BLaER1 (cell line): Measurements from ENCODE around the gene FAM107B.

Source experiments
- H3K27ac ChIP-seq: shearing (Covaris generic); formaldehyde crosslinking; 2 replicates; pipeline ENCODE4 v1.8.1; 2022
- H3K27me3 ChIP-seq: shearing (Covaris generic); formaldehyde crosslinking; 2 replicates; pipeline ENCODE4 v1.8.1; 2022
- H3K36me3 ChIP-seq: shearing (Covaris generic); formaldehyde crosslinking; 2 replicates; pipeline ENCODE4 v1.8.1; 2022
- H3K4me1 ChIP-seq: shearing (Covaris generic); formaldehyde crosslinking; 2 replicates; pipeline ENCODE4 v1.8.1; 2022
- H3K4me2 ChIP-seq: shearing (Covaris generic); formaldehyde crosslinking; 2 replicates; pipeline ENCODE4 v1.8.1; 2022
- H3K4me3 ChIP-seq: shearing (Covaris generic); formaldehyde crosslinking; 2 replicates; pipeline ENCODE4 v1.8.1; 2022
- H3K9ac ChIP-seq: shearing (Covaris generic); formaldehyde crosslinking; 2 replicates; pipeline ENCODE4 v1.8.1; 2022
- H3K9me3 ChIP-seq: shearing (Covaris generic); formaldehyde crosslinking; 2 replicates; pipeline ENCODE4 v1.8.1; 2022
- H4K20me1 ChIP-seq: shearing (Covaris generic); formaldehyde crosslinking; 2 replicates; pipeline ENCODE4 v1.8.1; 2022
- Cebpa-rat ChIP-seq: shearing (Covaris generic); IDR thresholded peaks from 2 replicates; pipeline ENCODE4 v1.8.1; 2022

Gene FAM107B

GRCh38 chr10:14740684-14741247 lies 33.9 kb downstream of the FAM107B start:
- Histone ChIP-seq H3K27me3 (no peaks in the 10 kb centered on the region), H3K4me3 (peak overlapping the region; percentile 20; the same call in 1 of the 2 replicates), H3K4me2 (peak overlapping the region; percentile 71), H3K36me3 (0 out of 2 replicates have a peak, but pooled peaks cover 5% of the 10 kb centered on the region), H3K9me3 (peaks cover 30% of the 10 kb centered on the region; the same call in 1 of the 2 replicates), H4K20me1 (no peaks in the 10 kb centered on the region), H3K9ac (peak overlapping the region; percentile 77), H3K4me1 (peaks cover 76% of the 10 kb centered on the region), H3K27ac (peak overlapping the region; percentile 96)
- TF ChIP-seq Cebpa-rat, result no peak

GRCh38 chr10:14737808-14738545 lies 36.7 kb downstream of the FAM107B start:
- Histone ChIP-seq H4K20me1 (no peaks in the 10 kb centered on the region), H3K4me3 (no peak overlapping the region), H3K4me1 (peaks cover 85% of the 10 kb centered on the region), H3K27ac (peak overlapping the region; percentile 96), H3K9me3 (peaks cover 16% of the 10 kb centered on the region; the same call in 1 of the 2 replicates), H3K4me2 (peak overlapping the region; percentile 71), H3K9ac (peak overlapping the region; percentile 81), H3K27me3 (no peaks in the 10 kb centered on the region), H3K36me3 (0 out of 2 replicates have a peak, but pooled peaks cover 5% of the 10 kb centered on the region)
- no peak for TF ChIP-seq Cebpa-rat

GRCh38 chr10:14736600-14737081 lies 38.1 kb downstream of the FAM107B start:
- no peak for TF ChIP-seq Cebpa-rat
- Histone ChIP-seq H3K4me1 (peaks cover 71% of the 10 kb centered on the region), H3K27ac (peak overlapping the region; percentile 96), H3K4me3 (peak overlapping the region; percentile 2; the same call in 1 of the 2 replicates), H3K4me2 (peak overlapping the region; percentile 71), H3K27me3 (no peaks in the 10 kb centered on the region), H3K36me3 (0 out of 2 replicates have a peak, but pooled peaks cover 5% of the 10 kb centered on the region), H3K9me3 (peaks cover 16% of the 10 kb centered on the region; the same call in 1 of the 2 replicates), H4K20me1 (no peaks in the 10 kb centered on the region), H3K9ac (peak overlapping the region; percentile 81)

GRCh38 chr10:14736043-14736442 lies 38.7 kb downstream of the FAM107B start:
- 0 out of 2 replicates have a peak overlapping the region, but pooled peaks have one; percentile 2 for H3K4me3 ChIP-seq

DNA sequence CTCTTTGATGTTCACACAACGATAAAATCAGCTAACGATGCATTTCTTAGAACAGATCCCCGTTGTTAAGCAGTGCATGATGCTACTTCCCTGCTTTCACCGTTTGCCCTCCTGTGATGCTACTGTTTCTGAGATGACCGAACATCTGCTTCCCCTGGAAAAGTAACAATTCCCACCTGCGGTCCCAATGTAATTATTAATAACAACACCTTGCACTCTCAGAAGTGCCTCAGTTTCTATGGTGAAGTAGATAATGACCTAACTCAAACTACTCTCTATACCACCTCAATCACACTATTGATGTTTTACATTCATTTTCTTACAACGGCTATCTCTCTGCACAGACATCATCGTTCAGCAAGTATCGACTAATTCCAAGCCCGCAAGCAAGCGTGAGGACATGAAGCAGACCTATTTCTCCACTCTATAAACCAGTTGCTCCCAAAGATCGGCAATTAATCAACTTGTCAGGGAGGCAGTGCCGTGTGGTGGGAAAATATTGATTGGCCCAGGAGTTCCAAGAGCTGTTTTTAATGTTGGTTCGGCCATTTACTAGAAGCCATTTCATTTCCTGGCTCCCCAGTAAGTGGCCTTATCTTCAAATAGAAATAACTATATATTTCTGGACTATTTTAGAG lies 42.7 kb downstream of the FAM107B start:
- Histone ChIP-seq H3K36me3 (no peaks in the 10 kb centered on the region), H4K20me1 (no peaks in the 10 kb centered on the region), H3K4me2 (no peak overlapping the region), H3K27me3 (no peaks in the 10 kb centered on the region), H3K27ac (no peak overlapping the region), H3K9me3 (peaks cover 8% of the 10 kb centered on the region), H3K4me3 (no peak overlapping the region), H3K9ac (no peak overlapping the region), H3K4me1 (peaks cover 40% of the 10 kb centered on the region)
- no peak for TF ChIP-seq Cebpa-rat

More at GRCh38 chr10:14736043-14736442, 38.7 kb downstream of the FAM107B start:
- peak overlapping the region; percentile 96 for H3K27ac ChIP-seq
- H3K9me3 ChIP-seq, result peaks cover 16% of the 10 kb centered on the region; the same call in 1 of the 2 replicates
- H3K27me3 ChIP-seq, result no peaks in the 10 kb centered on the region
- H3K4me1 ChIP-seq, result peaks cover 65% of the 10 kb centered on the region
- H3K4me2 ChIP-seq, result peak overlapping the region; percentile 71
- H4K20me1 ChIP-seq, result no peaks in the 10 kb centered on the region
- H3K36me3 ChIP-seq, result 0 out of 2 replicates have a peak, but pooled peaks cover 5% of the 10 kb centered on the region
- TF ChIP-seq Cebpa-rat, result no peak
- H3K9ac ChIP-seq, result peak overlapping the region; percentile 81

DNA sequence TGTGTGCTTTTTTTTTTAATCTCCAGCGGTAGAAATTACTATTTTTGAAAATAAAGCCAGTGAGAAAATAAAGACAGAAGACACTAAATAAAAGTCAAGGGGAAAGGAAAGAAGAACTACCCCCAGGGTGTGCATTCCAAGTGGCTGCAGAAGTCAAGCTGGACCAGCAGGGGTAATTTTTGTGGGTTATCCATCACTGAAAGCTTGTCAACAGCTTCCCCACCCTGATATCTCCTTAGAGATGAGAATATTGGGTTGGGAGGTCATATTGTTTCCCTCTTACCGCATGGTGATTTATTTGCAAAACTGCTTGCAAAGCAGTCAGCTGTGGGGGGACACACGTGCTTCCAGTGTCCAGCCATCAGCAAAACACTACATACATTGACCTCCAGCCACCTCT lies 46.4 kb downstream of the FAM107B start:
- H3K36me3 ChIP-seq, result no peaks in the 10 kb centered on the region
- H3K4me3 ChIP-seq, result no peak overlapping the region
- no peak for TF ChIP-seq Cebpa-rat
- H3K4me2 ChIP-seq, result peak overlapping the region; percentile 63; the same call in 1 of the 2 replicates
- H3K27ac ChIP-seq, result no peak overlapping the region
- peaks cover 28% of the 10 kb centered on the region for H3K4me1 ChIP-seq
- no peaks in the 10 kb centered on the region for H3K27me3 ChIP-seq
- H4K20me1 ChIP-seq, result no peaks in the 10 kb centered on the region
- no peak overlapping the region for H3K9ac ChIP-seq
- peaks cover 19% of the 10 kb centered on the region for H3K9me3 ChIP-seq

DNA sequence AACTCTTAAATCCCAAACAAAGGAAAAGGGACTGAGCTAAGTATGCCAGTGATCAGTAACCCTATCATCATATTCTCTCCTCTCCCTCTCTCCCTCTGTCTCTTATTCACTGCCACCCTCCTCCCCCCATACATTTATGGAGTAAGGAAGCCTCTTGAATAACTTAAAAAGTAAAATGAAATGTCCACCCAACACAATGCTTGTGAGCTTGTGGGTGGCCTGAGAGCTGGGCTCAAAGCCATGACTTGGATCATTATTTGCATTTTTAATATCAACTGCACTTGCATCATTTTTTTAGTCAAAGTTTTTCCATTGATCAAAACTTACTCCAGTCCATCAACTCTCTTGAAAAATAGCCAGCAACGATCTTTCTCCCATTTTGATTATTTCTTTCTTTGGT lies 46.8 kb downstream of the FAM107B start:
- Histone ChIP-seq H3K4me3 (no peak overlapping the region), H4K20me1 (no peaks in the 10 kb centered on the region), H3K9ac (no peak overlapping the region), H3K27ac (no peak overlapping the region), H3K9me3 (peaks cover 19% of the 10 kb centered on the region), H3K4me2 (peak overlapping the region; percentile 63), H3K27me3 (no peaks in the 10 kb centered on the region), H3K4me1 (peaks cover 32% of the 10 kb centered on the region), H3K36me3 (no peaks in the 10 kb centered on the region)
- no peak for TF ChIP-seq Cebpa-rat

DNA sequence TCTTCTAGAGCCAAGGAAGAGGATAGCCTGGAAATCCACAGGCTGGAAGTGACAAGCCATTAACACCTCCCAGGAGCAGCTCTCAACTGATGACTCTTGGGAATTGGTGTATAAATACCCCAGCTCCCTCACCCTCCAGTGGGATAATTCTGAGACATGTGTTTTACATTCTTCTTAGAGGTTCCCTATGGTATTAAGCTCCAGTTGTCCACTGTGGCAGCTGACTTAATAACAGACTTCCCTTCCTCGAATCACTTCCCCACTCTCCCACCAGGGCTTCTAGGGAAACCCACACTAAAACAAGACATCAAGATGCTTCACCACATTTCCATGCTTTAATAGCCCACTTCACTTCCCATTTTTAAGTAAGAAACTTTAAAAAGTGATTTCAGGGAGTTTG lies 47.2 kb downstream of the FAM107B start:
- H3K4me2 ChIP-seq, result peak overlapping the region; percentile 63
- H3K27ac ChIP-seq, result peak overlapping the region; percentile 45
- TF ChIP-seq Cebpa-rat, result no peak

GRCh38 chr10:14724931-14725330 lies 49.8 kb downstream of the FAM107B start:
- Histone ChIP-seq H4K20me1 (no peaks in the 10 kb centered on the region), H3K27me3 (no peaks in the 10 kb centered on the region), H3K4me3 (no peak overlapping the region), H3K9ac (no peak overlapping the region), H3K9me3 (peaks cover 23% of the 10 kb centered on the region), H3K4me1 (peaks cover 36% of the 10 kb centered on the region), H3K4me2 (no peak overlapping the region), H3K27ac (no peak overlapping the region), H3K36me3 (no peaks in the 10 kb centered on the region)
- TF ChIP-seq Cebpa-rat, result no peak

More for the DNA sequence above, 47.2 kb downstream of the FAM107B start:
- no peaks in the 10 kb centered on the region for H3K27me3 ChIP-seq
- H3K9ac ChIP-seq, result no peak overlapping the region
- H4K20me1 ChIP-seq, result no peaks in the 10 kb centered on the region
- peak overlapping the region; percentile 6; the same call in 1 of the 2 replicates for H3K4me3 ChIP-seq
- H3K9me3 ChIP-seq, result peaks cover 19% of the 10 kb centered on the region
- H3K36me3 ChIP-seq, result no peaks in the 10 kb centered on the region
- H3K4me1 ChIP-seq, result peaks cover 36% of the 10 kb centered on the region
